ENCODE measurements around the gene CENPN. TPM values are rescaled to one million over a fixed set of nuclear protein-coding genes. Genes with fewer than 3 reads are reported as not detected.

Gene CENPN, protein sequence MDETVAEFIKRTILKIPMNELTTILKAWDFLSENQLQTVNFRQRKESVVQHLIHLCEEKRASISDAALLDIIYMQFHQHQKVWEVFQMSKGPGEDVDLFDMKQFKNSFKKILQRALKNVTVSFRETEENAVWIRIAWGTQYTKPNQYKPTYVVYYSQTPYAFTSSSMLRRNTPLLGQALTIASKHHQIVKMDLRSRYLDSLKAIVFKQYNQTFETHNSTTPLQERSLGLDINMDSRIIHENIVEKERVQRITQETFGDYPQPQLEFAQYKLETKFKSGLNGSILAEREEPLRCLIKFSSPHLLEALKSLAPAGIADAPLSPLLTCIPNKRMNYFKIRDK
- 8.4 TPM for total RNA-seq
- long read RNA-seq, transcript CENPN-202 (11 exons, 2,481 nt), result major isoform, 5 of 8 reads
- long read RNA-seq, partial matches to known transcripts, result 1 of 8 reads
- long read RNA-seq, other reads (novel, unspliced or antisense), result 2 of 8 reads

- Histone ChIP-seq H3K9me3 (no peaks in the 10 kb centered on the region), H3K36me3 (no peaks in the 10 kb centered on the region), H3K27ac (peak within 1 kb of the TSS; percentile 100), H3K4me3 (peak within 1 kb of the TSS; percentile 99), H3K27me3 (no peaks in the 10 kb centered on the region), H3K4me1 (peaks cover 24% of the 10 kb centered on the region)
- TF ChIP-seq, protein P1, sequence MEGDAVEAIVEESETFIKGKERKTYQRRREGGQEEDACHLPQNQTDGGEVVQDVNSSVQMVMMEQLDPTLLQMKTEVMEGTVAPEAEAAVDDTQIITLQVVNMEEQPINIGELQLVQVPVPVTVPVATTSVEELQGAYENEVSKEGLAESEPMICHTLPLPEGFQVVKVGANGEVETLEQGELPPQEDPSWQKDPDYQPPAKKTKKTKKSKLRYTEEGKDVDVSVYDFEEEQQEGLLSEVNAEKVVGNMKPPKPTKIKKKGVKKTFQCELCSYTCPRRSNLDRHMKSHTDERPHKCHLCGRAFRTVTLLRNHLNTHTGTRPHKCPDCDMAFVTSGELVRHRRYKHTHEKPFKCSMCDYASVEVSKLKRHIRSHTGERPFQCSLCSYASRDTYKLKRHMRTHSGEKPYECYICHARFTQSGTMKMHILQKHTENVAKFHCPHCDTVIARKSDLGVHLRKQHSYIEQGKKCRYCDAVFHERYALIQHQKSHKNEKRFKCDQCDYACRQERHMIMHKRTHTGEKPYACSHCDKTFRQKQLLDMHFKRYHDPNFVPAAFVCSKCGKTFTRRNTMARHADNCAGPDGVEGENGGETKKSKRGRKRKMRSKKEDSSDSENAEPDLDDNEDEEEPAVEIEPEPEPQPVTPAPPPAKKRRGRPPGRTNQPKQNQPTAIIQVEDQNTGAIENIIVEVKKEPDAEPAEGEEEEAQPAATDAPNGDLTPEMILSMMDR (IDR thresholded peaks at IDR 0.05), result no peak
- peak; percentile 95 for ATAC-seq
- peak; percentile 100 for DNase-seq
- intact Hi-C loops (cut with DNase I), result no loop called here
Measured at GRCh38 chr16:81006813-81007695, at the start of gene CENPN, which contains the start of gene CMC2. TSS of gene CENPN (plus strand) at chr16:81007214. CDS start at chr16:81011940, 4,726 bp downstream. TSS of gene CMC2 (minus strand) at chr16:81006885. CDS start at chr16:80997394, 9,491 bp downstream.

DNA sequence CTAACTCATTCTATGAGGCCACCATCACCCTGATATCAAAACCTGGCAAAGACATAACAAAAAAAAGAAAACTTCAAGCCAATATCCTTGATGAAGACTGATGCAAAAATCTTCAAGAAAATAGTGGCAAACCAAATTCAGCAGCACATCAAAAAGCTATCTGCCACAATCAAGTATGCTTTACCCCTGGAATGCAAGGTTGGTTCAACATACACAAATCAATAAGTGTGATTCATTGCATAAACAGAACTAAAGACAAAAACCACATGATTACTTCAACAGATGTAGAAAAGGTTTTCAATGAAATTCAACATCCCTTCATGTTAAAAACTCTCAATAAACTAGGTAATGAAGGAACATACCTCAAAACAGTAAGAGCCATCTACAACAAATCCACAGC lies 48.7 kb upstream of the CENPN start:
- no peak overlapping the region for H3K27ac ChIP-seq
- TF ChIP-seq, protein P1 (IDR thresholded peaks at IDR 0.05), result no peak
- no peaks in the 10 kb centered on the region for H3K27me3 ChIP-seq
- H3K9me3 ChIP-seq, result no peaks in the 10 kb centered on the region
- no peak for ATAC-seq
- no peak overlapping the region for H3K4me3 ChIP-seq
- DNase-seq, result no peak
- intact Hi-C loops (cut with DNase I), result no loop called here
- H3K4me1 ChIP-seq, result no peaks in the 10 kb centered on the region
- H3K36me3 ChIP-seq, result no peaks in the 10 kb centered on the region

DNA sequence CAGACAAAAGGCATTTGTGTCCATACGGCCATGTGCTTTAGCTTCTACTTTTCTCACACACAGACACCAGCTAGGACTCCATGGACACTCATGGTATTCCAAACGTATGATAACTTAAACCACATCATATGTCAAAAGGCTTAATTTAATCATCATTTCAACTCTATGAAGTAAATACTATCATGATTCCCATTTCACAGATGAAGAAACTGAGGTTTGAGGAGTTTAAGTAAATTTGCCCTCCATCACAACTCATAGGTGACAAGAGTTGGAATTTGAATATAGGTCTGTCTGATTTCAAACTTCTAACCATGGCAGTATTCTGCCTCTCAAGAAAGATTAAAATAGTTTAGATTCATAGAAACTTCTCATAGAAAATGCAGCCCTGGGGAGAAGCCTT lies 44.1 kb upstream of the CENPN start:
- Histone ChIP-seq H3K27ac (no peak overlapping the region), H3K4me3 (no peak overlapping the region), H3K36me3 (no peaks in the 10 kb centered on the region), H3K9me3 (no peaks in the 10 kb centered on the region), H3K27me3 (no peaks in the 10 kb centered on the region), H3K4me1 (no peaks in the 10 kb centered on the region)
- ATAC-seq, result no peak
- intact Hi-C loops (cut with DNase I), result no loop called here
- TF ChIP-seq, protein P1 (IDR thresholded peaks at IDR 0.05), result no peak
- DNase-seq, result no peak

GRCh38 chr16:80964351-80964750 lies 42.7 kb upstream of the CENPN start:
- H3K4me1 ChIP-seq, result no peaks in the 10 kb centered on the region
- no peaks in the 10 kb centered on the region for H3K9me3 ChIP-seq
- DNase-seq (no peak), ATAC-seq (no peak)
- no peaks in the 10 kb centered on the region for H3K36me3 ChIP-seq
- intact Hi-C loops (cut with DNase I), result no loop called here
- no peak overlapping the region for H3K27ac ChIP-seq
- H3K27me3 ChIP-seq, result no peaks in the 10 kb centered on the region
- H3K4me3 ChIP-seq, result no peak overlapping the region
- TF ChIP-seq, protein P1 (IDR thresholded peaks at IDR 0.05), result no peak

GRCh38 chr16:80966617-80967016 lies 40.4 kb upstream of the CENPN start:
- TF ChIP-seq, protein P1 (IDR thresholded peaks at IDR 0.05), result no peak
- H3K4me3 ChIP-seq, result no peak overlapping the region
- intact Hi-C loops (cut with DNase I), result no loop called here
- DNase-seq (no peak), ATAC-seq (no peak)
- no peaks in the 10 kb centered on the region for H3K9me3 ChIP-seq
- H3K27me3 ChIP-seq, result no peaks in the 10 kb centered on the region
- no peaks in the 10 kb centered on the region for H3K4me1 ChIP-seq
- H3K36me3 ChIP-seq, result no peaks in the 10 kb centered on the region
- no peak overlapping the region for H3K27ac ChIP-seq

Data from upper lobe of right lung (tissue), 1 donor.